GM15510 (cell line): ENCODE results near the gene PTPN5.

ENCODE experiments used
- POLR2A ChIP-seq: IDR thresholded peaks from 3 replicates; pipeline ENCODE4 v1.6.1; 2011; ENCODE audit warnings: borderline replicate concordance; ENCODE audit not compliant: insufficient read length; ENCODE audit errors: extremely low read depth

Gene PTPN5

GRCh38 chr11:18733202-18733601, 58.4 kb downstream of the PTPN5 start:
- TF ChIP-seq POLR2A, result no peak

- no peak for TF ChIP-seq POLR2A
These were observed 59.4 kb downstream of the PTPN5 start for GRCh38 chr11:18731949-18732821.

GRCh38 chr11:18731441-18731840, 60.2 kb downstream of the PTPN5 start:
- TF ChIP-seq POLR2A, result no peak

GRCh38 chr11:18730020-18730419, 61.6 kb downstream of the PTPN5 start:
- no peak for TF ChIP-seq POLR2A

- TF ChIP-seq POLR2A, result no peak
These were observed 62.2 kb downstream of the PTPN5 start for GRCh38 chr11:18729426-18729825.

GRCh38 chr11:18728658-18729057, 62.9 kb downstream of the PTPN5 start:
- TF ChIP-seq POLR2A, result no peak

- no peak for TF ChIP-seq POLR2A
These were observed 63.9 kb downstream of the PTPN5 start for GRCh38 chr11:18727479-18728236.

GRCh38 chr11:18726040-18726439, 65.6 kb downstream of the PTPN5 start, which contains the start of gene IGSF22:
Gene IGSF22, minus strand, starts transcription at chr11:18726188. Its CDS starts 1,952 bp downstream, at chr11:18724236.
- TF ChIP-seq POLR2A, result no peak

- no peak for TF ChIP-seq POLR2A
These were observed 67.6 kb downstream of the PTPN5 start for GRCh38 chr11:18723991-18724390.

GRCh38 chr11:18722293-18722637, 69.3 kb downstream of the PTPN5 start:
- no peak for TF ChIP-seq POLR2A

GRCh38 chr11:18721561-18722292, 69.9 kb downstream of the PTPN5 start:
- no peak for TF ChIP-seq POLR2A

GRCh38 chr11:18720808-18721560, 70.6 kb downstream of the PTPN5 start:
- no peak for TF ChIP-seq POLR2A

GRCh38 chr11:18720091-18720807, 71.3 kb downstream of the PTPN5 start:
- no peak for TF ChIP-seq POLR2A

GRCh38 chr11:18715476-18715875, 76.1 kb downstream of the PTPN5 start:
- no peak for TF ChIP-seq POLR2A

- TF ChIP-seq POLR2A, result no peak
These were observed 77.2 kb downstream of the PTPN5 start for GRCh38 chr11:18714443-18714780.
